ENCODE results near the gene PDE10A.

PDE10A gene

GRCh38 chr6:165458134-165458533, 204.9 kb downstream of the PDE10A start:
- no peak for DNase-seq

GRCh38 chr6:165456286-165456685, 206.8 kb downstream of the PDE10A start:
- DNase-seq, result peak; percentile 15

GRCh38 chr6:165455488-165455887, 207.6 kb downstream of the PDE10A start:
- DNase-seq, result no peak

- DNase-seq, result no peak
Measured at GRCh38 chr6:165453395-165453794, 209.6 kb downstream of the PDE10A start.

GRCh38 chr6:165451838-165452237, 211.2 kb downstream of the PDE10A start:
- DNase-seq, result no peak

GRCh38 chr6:165448210-165448609, 214.8 kb downstream of the PDE10A start:
- DNase-seq, result no peak

- DNase-seq, result no peak
Measured at GRCh38 chr6:165447141-165447540, 215.9 kb downstream of the PDE10A start.

GRCh38 chr6:165446331-165446730, 216.7 kb downstream of the PDE10A start:
- no peak for DNase-seq

- no peak for DNase-seq
Measured at GRCh38 chr6:165443462-165443861, 219.6 kb downstream of the PDE10A start.

GRCh38 chr6:165441181-165441580, 221.9 kb downstream of the PDE10A start:
- DNase-seq, result no peak

GRCh38 chr6:165439928-165440554, 223.0 kb downstream of the PDE10A start:
- DNase-seq, result peak; percentile 68

GRCh38 chr6:165426892-165427291, 236.1 kb downstream of the PDE10A start:
- DNase-seq, result no peak

GRCh38 chr6:165422192-165422591, 240.8 kb downstream of the PDE10A start:
- no peak for DNase-seq

- DNase-seq, result no peak
Measured at GRCh38 chr6:165417278-165417865, 245.7 kb downstream of the PDE10A start.

GRCh38 chr6:165404697-165405096, 258.3 kb downstream of the PDE10A start:
- DNase-seq, result no peak

GRCh38 chr6:165404296-165404695, 258.7 kb downstream of the PDE10A start:
- DNase-seq, result peak; percentile 42

GRCh38 chr6:165403006-165403595, 259.9 kb downstream of the PDE10A start:
- DNase-seq, result no peak

- no peak for DNase-seq
Measured at GRCh38 chr6:165401092-165401491, 261.9 kb downstream of the PDE10A start.

GRCh38 chr6:165390475-165390874, 272.6 kb downstream of the PDE10A start:
- DNase-seq, result no peak

GRCh38 chr6:165389534-165389933, 273.5 kb downstream of the PDE10A start:
- no peak for DNase-seq

- DNase-seq, result no peak
Measured at GRCh38 chr6:165383323-165383722, 279.7 kb downstream of the PDE10A start.

GRCh38 chr6:165376100-165376499, 286.9 kb downstream of the PDE10A start:
- DNase-seq, result no peak

- no peak for DNase-seq
Measured at GRCh38 chr6:165365371-165365770, 297.7 kb downstream of the PDE10A start.

- DNase-seq, result no peak
Measured at GRCh38 chr6:165345700-165346099, 317.3 kb downstream of the PDE10A start.

- DNase-seq, result no peak
Measured at GRCh38 chr6:165340532-165340931, 322.5 kb downstream of the PDE10A start.
